ENCODE data around the gene DSE.

Gene DSE

DNA sequence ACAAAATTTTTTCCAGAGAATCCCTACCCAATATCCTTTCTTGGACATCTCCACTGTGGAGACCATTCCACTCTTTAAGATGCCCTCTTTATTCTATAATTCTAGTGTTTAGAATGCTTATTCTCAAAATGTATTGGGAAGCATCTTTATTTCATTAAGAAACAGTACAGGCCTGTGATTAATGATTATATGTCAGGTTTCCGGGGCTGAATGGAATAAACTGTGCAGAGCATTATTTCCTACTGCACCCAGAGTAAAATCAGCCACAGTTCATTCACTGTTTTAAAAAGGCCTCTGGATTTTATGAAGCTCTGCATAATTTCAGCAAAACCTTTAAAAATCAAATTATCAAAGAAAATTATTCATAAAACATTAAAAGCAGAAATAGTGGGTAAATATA is 42.6 kb downstream of the DSE start:
- Histone ChIP-seq H3K36me3 (ENCODE audit: control insufficient read depth in 4 of 4, insufficient read depth in 4 of 4, low read length in 3 of 4) (peaks cover 0 to 3% (median 0%) of the 10 kb centered on the region in 4 experiments), H3K27ac (ENCODE audit: insufficient read depth in 1 of 2, low read depth in 1 of 2, low read length in 2 of 2, poor library complexity in 1 of 2, severe bottlenecking in 2 of 2) (no peak overlapping the region), H3K4me3 (ENCODE audit: control insufficient read depth in 1 of 7, extremely low read depth in 1 of 7, insufficient read depth in 4 of 7, low read depth in 2 of 7, low read length in 6 of 7) (no peak overlapping the region), H3K27me3 (replicated peaks in 2 of 5; ENCODE audit: control insufficient read depth in 4 of 5, insufficient read depth in 5 of 5, low read length in 4 of 5) (no peaks in the 10 kb centered on the region), H3K4me1 (ENCODE audit: control extremely low read depth in 1 of 4, control insufficient read depth in 4 of 4, insufficient read depth in 4 of 4, low read length in 3 of 4) (peaks cover 16 to 28% (median 25%) of the 10 kb centered on the region in 4 experiments), H3K9me3 (ENCODE audit: control extremely low read depth in 1 of 5, control insufficient read depth in 4 of 5, insufficient read depth in 2 of 5, low read depth in 1 of 5, low read length in 4 of 5) (no peaks in the 10 kb centered on the region)
- no CpG with 5 or more reads among the region's 1 CpG for WGBS (ENCODE audit: insufficient coverage)
- no peak for DNase-seq
- ChIA-PET POLR2A (interaction anchor here (0.5 to 0.6 kb wide), 2 partner anchors 9 to 81 kb away, joined by 3 read pairs; no protein-coding TSS in a partner anchor), CTCF (interaction anchor here (1.1 to 1.6 kb wide), 5 partner anchors 11 to 147 kb away, joined by 3 to 5 read pairs (median 4); no protein-coding TSS in a partner anchor)

DNA sequence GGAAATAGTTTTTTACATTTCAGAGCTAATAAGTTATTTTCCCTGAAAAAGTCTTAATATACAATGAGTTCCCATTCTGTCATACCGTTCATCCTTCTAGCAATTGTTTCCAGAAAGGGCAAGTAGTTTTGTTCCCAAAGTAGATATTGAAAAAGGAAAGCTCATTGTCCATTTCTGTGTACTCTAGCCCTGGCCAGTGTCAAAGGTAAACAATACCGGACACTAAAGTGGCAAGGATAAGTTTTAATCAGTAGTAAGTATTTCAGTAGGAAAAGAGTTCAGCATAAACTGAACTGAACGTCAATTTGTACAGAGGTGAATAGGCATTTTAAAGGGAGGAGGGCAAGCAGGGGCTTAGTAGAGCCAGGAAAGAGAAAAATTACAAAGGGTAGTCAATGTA is 46.9 kb downstream of the DSE start:
- no peak for DNase-seq
- no peak overlapping the region for H3K4me3 ChIP-seq (ENCODE audit: control insufficient read depth in 1 of 7, extremely low read depth in 1 of 7, insufficient read depth in 4 of 7, low read depth in 2 of 7, low read length in 6 of 7)
- no peaks in the 10 kb centered on the region for H3K36me3 ChIP-seq (ENCODE audit: control insufficient read depth in 4 of 4, insufficient read depth in 4 of 4, low read length in 3 of 4)
- no peaks in the 10 kb centered on the region for H3K4me1 ChIP-seq (ENCODE audit: control extremely low read depth in 1 of 4, control insufficient read depth in 4 of 4, insufficient read depth in 4 of 4, low read length in 3 of 4)
- 92% methylated on average over 2 of the region's 3 CpGs for WGBS (ENCODE audit: insufficient coverage)
- H3K27ac ChIP-seq (ENCODE audit: insufficient read depth in 1 of 2, low read depth in 1 of 2, low read length in 2 of 2, poor library complexity in 1 of 2, severe bottlenecking in 2 of 2): no peak overlapping the region
- ChIA-PET CTCF (interaction anchor here (0.8 to 1.2 kb wide), 2 partner anchors 41 to 129 kb away, joined by 3 read pairs; no protein-coding TSS in a partner anchor), POLR2A (no interaction called here)
- no peaks in the 10 kb centered on the region for H3K27me3 ChIP-seq (replicated peaks in 2 of 5; ENCODE audit: control insufficient read depth in 4 of 5, insufficient read depth in 5 of 5, low read length in 4 of 5)
- H3K9me3 ChIP-seq (ENCODE audit: control extremely low read depth in 1 of 5, control insufficient read depth in 4 of 5, insufficient read depth in 2 of 5, low read depth in 1 of 5, low read length in 4 of 5): no peaks in the 10 kb centered on the region

DNA sequence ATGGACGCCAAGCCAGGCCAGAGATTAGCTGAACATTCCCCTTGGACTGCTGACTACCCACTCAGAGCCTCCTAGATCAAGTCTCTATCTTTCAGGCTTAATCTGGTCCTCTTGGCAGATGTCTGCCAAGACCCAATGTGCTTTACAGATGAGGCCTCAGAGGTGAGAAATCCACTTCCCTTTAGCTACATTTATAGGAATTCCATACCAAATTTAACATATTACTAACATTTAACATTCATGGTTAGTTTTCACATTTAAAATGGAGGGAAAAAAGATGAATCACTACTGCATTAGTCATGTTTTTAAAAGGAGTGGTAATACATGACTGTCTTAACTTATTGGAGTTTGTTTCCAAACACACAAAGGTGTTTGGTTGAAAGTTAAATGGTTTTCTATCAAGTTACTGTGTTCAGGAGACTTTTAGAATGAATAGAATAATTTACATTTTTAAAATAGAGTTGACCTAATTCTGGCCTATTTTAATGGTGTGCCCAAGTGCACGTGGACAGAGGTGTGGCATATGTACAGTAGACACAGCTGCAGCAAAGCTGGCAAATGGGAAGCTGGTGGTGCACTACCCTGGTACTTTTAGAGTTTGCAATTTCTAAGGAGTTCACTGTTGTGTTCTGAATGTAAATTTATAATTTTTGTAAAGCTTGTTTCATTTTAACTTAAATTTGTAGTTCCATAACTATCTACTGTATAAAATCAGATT is 48.5 kb downstream of the DSE start:
- no peaks in the 10 kb centered on the region for H3K9me3 ChIP-seq (ENCODE audit: control extremely low read depth in 1 of 5, control insufficient read depth in 4 of 5, insufficient read depth in 2 of 5, low read depth in 1 of 5, low read length in 4 of 5)
- ChIA-PET POLR2A (interaction anchor here (0.6 kb wide), 1 partner anchor 25 kb away, joined by 3 read pairs; no protein-coding TSS in a partner anchor), CTCF (interaction anchor here (1.0 to 1.5 kb wide), 3 partner anchors 8 to 151 kb away, joined by 3 to 4 read pairs (median 4); no protein-coding TSS in a partner anchor)
- H3K4me3 ChIP-seq (ENCODE audit: control insufficient read depth in 1 of 7, extremely low read depth in 1 of 7, insufficient read depth in 4 of 7, low read depth in 2 of 7, low read length in 6 of 7): no peak overlapping the region
- 100% methylated on average over 2 of the region's 2 CpGs for whole genome bisulfite sequencing (ENCODE audit: insufficient coverage)
- H3K4me1 ChIP-seq (ENCODE audit: control extremely low read depth in 1 of 4, control insufficient read depth in 4 of 4, insufficient read depth in 4 of 4, low read length in 3 of 4): peaks cover 0 to 2% (median 0%) of the 10 kb centered on the region in 4 experiments
- no peaks in the 10 kb centered on the region for H3K27me3 ChIP-seq (replicated peaks in 2 of 5; ENCODE audit: control insufficient read depth in 4 of 5, insufficient read depth in 5 of 5, low read length in 4 of 5)
- H3K36me3 ChIP-seq (ENCODE audit: control insufficient read depth in 4 of 4, insufficient read depth in 4 of 4, low read length in 3 of 4): no peaks in the 10 kb centered on the region
- DNase-seq: no peak
- H3K27ac ChIP-seq (ENCODE audit: insufficient read depth in 1 of 2, low read depth in 1 of 2, low read length in 2 of 2, poor library complexity in 1 of 2, severe bottlenecking in 2 of 2): no peak overlapping the region

DNA sequence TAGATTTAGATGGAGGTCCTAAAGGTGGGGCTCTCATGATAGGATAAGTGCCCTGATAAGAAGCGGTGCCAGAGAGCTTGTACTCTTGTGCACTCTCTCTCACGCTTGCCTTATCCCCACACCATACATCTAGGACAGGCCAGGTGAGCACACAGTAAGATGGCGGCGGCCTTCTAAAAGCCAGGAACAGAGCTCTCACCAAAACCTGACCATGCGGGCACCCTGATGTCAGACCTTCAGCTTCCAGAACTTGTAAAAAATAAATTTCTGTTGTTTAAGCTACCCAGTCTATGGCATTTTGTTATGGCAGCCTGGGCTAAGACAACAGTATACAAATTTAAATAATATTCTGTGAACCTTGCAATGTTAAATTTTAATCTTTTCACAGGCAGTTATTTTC is 49.6 kb downstream of the DSE start:
- POLR2A ChIA-PET: no interaction called here
- Histone ChIP-seq H3K27ac (ENCODE audit: insufficient read depth in 1 of 2, low read depth in 1 of 2, low read length in 2 of 2, poor library complexity in 1 of 2, severe bottlenecking in 2 of 2) (no peak overlapping the region), H3K9me3 (ENCODE audit: control extremely low read depth in 1 of 5, control insufficient read depth in 4 of 5, insufficient read depth in 2 of 5, low read depth in 1 of 5, low read length in 4 of 5) (no peaks in the 10 kb centered on the region), H3K27me3 (replicated peaks in 2 of 5; ENCODE audit: control insufficient read depth in 4 of 5, insufficient read depth in 5 of 5, low read length in 4 of 5) (no peaks in the 10 kb centered on the region), H3K36me3 (ENCODE audit: control insufficient read depth in 4 of 4, insufficient read depth in 4 of 4, low read length in 3 of 4) (no peaks in the 10 kb centered on the region), H3K4me1 (ENCODE audit: control extremely low read depth in 1 of 4, control insufficient read depth in 4 of 4, insufficient read depth in 4 of 4, low read length in 3 of 4) (peaks cover 0 to 6% (median 0%) of the 10 kb centered on the region in 4 experiments), H3K4me3 (ENCODE audit: control insufficient read depth in 1 of 7, extremely low read depth in 1 of 7, insufficient read depth in 4 of 7, low read depth in 2 of 7, low read length in 6 of 7) (no peak overlapping the region)
- WGBS (ENCODE audit: insufficient coverage): 100% methylated on average over 3 of the region's 5 CpGs
- CTCF ChIA-PET: interaction anchor here (1.2 to 1.4 kb wide), 2 partner anchors 11 to 152 kb away, joined by 3 to 4 read pairs; no protein-coding TSS in a partner anchor
- no peak for DNase-seq

DNA sequence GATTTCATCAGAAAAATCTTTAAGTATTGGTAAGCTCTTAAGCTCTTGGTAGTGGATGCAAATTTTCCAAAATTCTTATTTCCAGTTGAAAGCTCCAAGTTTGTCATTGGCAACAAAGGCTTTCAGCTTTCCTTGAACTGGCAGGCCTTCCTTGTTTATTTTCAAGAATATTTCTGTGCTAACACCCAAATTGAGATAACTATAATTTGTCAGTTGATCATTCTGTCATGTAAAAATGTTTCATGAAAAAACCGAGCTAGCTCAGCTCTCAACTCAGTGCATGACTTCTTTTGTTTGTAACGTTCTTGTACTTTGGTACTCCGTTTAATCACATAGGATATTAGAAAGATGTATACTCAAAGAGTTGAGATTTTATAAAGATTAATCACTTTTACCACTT is 51.5 kb downstream of the DSE start:
- H3K4me1 ChIP-seq (ENCODE audit: control extremely low read depth in 1 of 4, control insufficient read depth in 4 of 4, insufficient read depth in 4 of 4, low read length in 3 of 4): peaks cover 0 to 6% (median 0%) of the 10 kb centered on the region in 4 experiments
- H3K36me3 ChIP-seq (ENCODE audit: control insufficient read depth in 4 of 4, insufficient read depth in 4 of 4, low read length in 3 of 4): peaks cover 0 to 2% (median 1%) of the 10 kb centered on the region in 4 experiments
- ChIA-PET CTCF (interaction anchor here (0.5 to 1.3 kb wide), 5 partner anchors 10 to 148 kb away, joined by 3 to 5 read pairs (median 3); no protein-coding TSS in a partner anchor), POLR2A (no interaction called here)
- no peak overlapping the region for H3K4me3 ChIP-seq (ENCODE audit: control insufficient read depth in 1 of 7, extremely low read depth in 1 of 7, insufficient read depth in 4 of 7, low read depth in 2 of 7, low read length in 6 of 7)
- H3K27ac ChIP-seq (ENCODE audit: insufficient read depth in 1 of 2, low read depth in 1 of 2, low read length in 2 of 2, poor library complexity in 1 of 2, severe bottlenecking in 2 of 2): no peak overlapping the region
- H3K27me3 ChIP-seq (replicated peaks in 2 of 5; ENCODE audit: control insufficient read depth in 4 of 5, insufficient read depth in 5 of 5, low read length in 4 of 5): no peaks in the 10 kb centered on the region
- H3K9me3 ChIP-seq (ENCODE audit: control extremely low read depth in 1 of 5, control insufficient read depth in 4 of 5, insufficient read depth in 2 of 5, low read depth in 1 of 5, low read length in 4 of 5): no peaks in the 10 kb centered on the region
- DNase-seq: no peak
- 100% methylated on average over 1 of the region's 3 CpGs for WGBS (ENCODE audit: insufficient coverage)

DNA sequence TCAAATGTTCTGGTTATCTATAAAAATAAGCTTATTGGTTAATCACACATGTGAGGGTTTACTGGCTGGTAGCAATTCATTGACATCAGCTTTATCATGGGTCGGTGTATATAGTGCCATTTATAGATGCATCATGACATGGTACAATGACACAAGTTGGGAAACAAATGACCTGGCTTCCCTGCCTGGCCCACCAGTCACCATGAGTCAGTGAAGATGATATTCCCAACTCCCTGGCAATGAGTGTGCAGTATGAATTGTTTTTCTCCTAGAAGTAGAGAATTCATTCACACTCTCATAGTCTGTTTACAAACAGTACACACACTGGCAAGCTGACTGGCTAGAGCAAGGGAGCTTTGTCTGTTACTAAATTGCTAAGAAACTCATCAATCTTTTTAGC is 53.3 kb downstream of the DSE start:
- 100% methylated on average over 1 of the region's 1 CpG for WGBS (ENCODE audit: insufficient coverage)
- ChIA-PET POLR2A (no interaction called here), CTCF (interaction anchor here (1.3 kb wide), 1 partner anchor 136 kb away, joined by 3 read pairs; no protein-coding TSS in a partner anchor)
- Histone ChIP-seq H3K4me3 (ENCODE audit: control insufficient read depth in 1 of 7, extremely low read depth in 1 of 7, insufficient read depth in 4 of 7, low read depth in 2 of 7, low read length in 6 of 7) (no peak overlapping the region), H3K27me3 (replicated peaks in 2 of 5; ENCODE audit: control insufficient read depth in 4 of 5, insufficient read depth in 5 of 5, low read length in 4 of 5) (no peaks in the 10 kb centered on the region), H3K36me3 (ENCODE audit: control insufficient read depth in 4 of 4, insufficient read depth in 4 of 4, low read length in 3 of 4) (peaks cover 0 to 10% (median 3%) of the 10 kb centered on the region in 4 experiments), H3K9me3 (ENCODE audit: control extremely low read depth in 1 of 5, control insufficient read depth in 4 of 5, insufficient read depth in 2 of 5, low read depth in 1 of 5, low read length in 4 of 5) (no peaks in the 10 kb centered on the region), H3K4me1 (ENCODE audit: control extremely low read depth in 1 of 4, control insufficient read depth in 4 of 4, insufficient read depth in 4 of 4, low read length in 3 of 4) (peaks cover 0 to 6% (median 0%) of the 10 kb centered on the region in 4 experiments), H3K27ac (ENCODE audit: insufficient read depth in 1 of 2, low read depth in 1 of 2, low read length in 2 of 2, poor library complexity in 1 of 2, severe bottlenecking in 2 of 2) (no peak overlapping the region)
- DNase-seq: no peak

DNA sequence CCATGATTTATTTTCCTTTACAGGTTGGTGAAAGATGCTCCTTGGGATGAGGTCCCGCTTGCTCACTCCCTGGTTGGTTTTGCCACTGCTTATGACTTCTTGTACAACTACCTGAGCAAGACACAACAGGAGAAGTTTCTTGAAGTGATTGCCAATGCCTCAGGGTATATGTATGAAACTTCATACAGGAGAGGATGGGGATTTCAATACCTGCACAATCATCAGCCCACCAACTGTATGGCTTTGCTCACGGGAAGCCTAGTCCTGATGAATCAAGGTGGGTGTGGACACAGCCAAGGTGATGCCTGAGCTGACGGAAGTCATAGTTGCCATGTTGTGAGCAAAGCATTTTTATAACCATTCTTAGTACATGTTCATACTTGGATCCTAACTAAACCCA is 55.8 kb downstream of the DSE start:
- CTCF ChIA-PET: interaction anchor here (0.6 to 1.4 kb wide), 3 partner anchors 10 to 56 kb away, joined by 3 to 4 read pairs (median 4); partner anchors contain the start of gene DSE
- WGBS (ENCODE audit: insufficient coverage): 100% methylated on average over 1 of the region's 3 CpGs
- Histone ChIP-seq H3K4me3 (ENCODE audit: control insufficient read depth in 1 of 7, extremely low read depth in 1 of 7, insufficient read depth in 4 of 7, low read depth in 2 of 7, low read length in 6 of 7) (no peak overlapping the region), H3K27me3 (replicated peaks in 2 of 5; ENCODE audit: control insufficient read depth in 4 of 5, insufficient read depth in 5 of 5, low read length in 4 of 5) (no peaks in the 10 kb centered on the region), H3K4me1 (ENCODE audit: control extremely low read depth in 1 of 4, control insufficient read depth in 4 of 4, insufficient read depth in 4 of 4, low read length in 3 of 4) (peaks cover 0 to 6% (median 0%) of the 10 kb centered on the region in 4 experiments), H3K27ac (ENCODE audit: insufficient read depth in 1 of 2, low read depth in 1 of 2, low read length in 2 of 2, poor library complexity in 1 of 2, severe bottlenecking in 2 of 2) (no peak overlapping the region), H3K36me3 (ENCODE audit: control insufficient read depth in 4 of 4, insufficient read depth in 4 of 4, low read length in 3 of 4) (peaks cover 0 to 15% (median 4%) of the 10 kb centered on the region in 4 experiments), H3K9me3 (ENCODE audit: control extremely low read depth in 1 of 5, control insufficient read depth in 4 of 5, insufficient read depth in 2 of 5, low read depth in 1 of 5, low read length in 4 of 5) (no peaks in the 10 kb centered on the region)
- no peak for DNase-seq
- POLR2A ChIA-PET: no interaction called here

Data from common myeloid progenitor, CD34-positive (primary cell).